Measurements from ENCODE around the gene IFT122. TPM values are rescaled to one million over a fixed set of nuclear protein-coding genes. Genes with fewer than 3 reads are reported as not detected.

The IFT122 gene
- total RNA-seq, 2 experiments from 2014 or later: 22.7 to 26.7 TPM

DNA sequence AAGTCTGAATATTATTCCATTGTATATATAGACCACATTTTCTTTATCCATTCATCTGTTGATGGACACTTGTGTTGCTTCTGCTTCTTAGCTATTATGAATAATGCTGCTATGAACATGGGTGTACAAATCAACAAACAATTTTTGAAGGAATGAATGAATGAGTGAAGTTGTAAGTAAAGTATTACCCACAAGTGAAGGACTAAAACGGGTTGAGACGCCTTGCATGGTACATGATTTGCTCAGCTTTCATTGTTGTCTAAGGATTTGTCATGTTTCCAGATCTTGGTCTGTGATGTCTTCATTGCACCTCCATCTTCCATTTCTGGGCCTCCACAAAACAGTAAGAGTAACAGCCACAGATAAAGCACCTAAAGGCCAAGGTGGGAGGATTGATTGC, 20.5 kb downstream of the IFT122 start:
- H3K4me3 ChIP-seq (ENCODE audit: low read length): no peak overlapping the region
- no peak for ATAC-seq (ENCODE audit: poor library complexity)
- Mint-ChIP-seq H3K36me3 (ENCODE audit: low read depth) (peaks cover 50% of the 10 kb centered on the region), H3K9me3 (no peaks in the 10 kb centered on the region), H3K27me3 (no peaks in the 10 kb centered on the region), H3K4me3 (no peak overlapping the region), H3K4me1 (ENCODE audit: low read depth) (no peaks in the 10 kb centered on the region), H3K27ac (no peak overlapping the region)
- no peak overlapping the region for H3K27ac ChIP-seq (ENCODE audit: low read depth in 1 of 2, low read length in 2 of 2)
- POLR2A ChIA-PET: interaction anchor here (0.6 kb wide), 1 partner anchor 976 kb away, joined by 4 read pairs; no protein-coding TSS in a partner anchor
- CTCF ChIA-PET: no interaction called here
- no peaks in the 10 kb centered on the region for H3K27me3 ChIP-seq (ENCODE audit: control insufficient read depth in 1 of 2, insufficient read depth in 2 of 2, low read length in 2 of 2)
- H3K9me3 ChIP-seq (ENCODE audit: control insufficient read depth in 1 of 2, insufficient read depth in 1 of 2, low read length in 2 of 2): peaks cover 0 to 3% of the 10 kb centered on the region in 2 experiments
- no peak for DNase-seq
- TF ChIP-seq, protein P1, sequence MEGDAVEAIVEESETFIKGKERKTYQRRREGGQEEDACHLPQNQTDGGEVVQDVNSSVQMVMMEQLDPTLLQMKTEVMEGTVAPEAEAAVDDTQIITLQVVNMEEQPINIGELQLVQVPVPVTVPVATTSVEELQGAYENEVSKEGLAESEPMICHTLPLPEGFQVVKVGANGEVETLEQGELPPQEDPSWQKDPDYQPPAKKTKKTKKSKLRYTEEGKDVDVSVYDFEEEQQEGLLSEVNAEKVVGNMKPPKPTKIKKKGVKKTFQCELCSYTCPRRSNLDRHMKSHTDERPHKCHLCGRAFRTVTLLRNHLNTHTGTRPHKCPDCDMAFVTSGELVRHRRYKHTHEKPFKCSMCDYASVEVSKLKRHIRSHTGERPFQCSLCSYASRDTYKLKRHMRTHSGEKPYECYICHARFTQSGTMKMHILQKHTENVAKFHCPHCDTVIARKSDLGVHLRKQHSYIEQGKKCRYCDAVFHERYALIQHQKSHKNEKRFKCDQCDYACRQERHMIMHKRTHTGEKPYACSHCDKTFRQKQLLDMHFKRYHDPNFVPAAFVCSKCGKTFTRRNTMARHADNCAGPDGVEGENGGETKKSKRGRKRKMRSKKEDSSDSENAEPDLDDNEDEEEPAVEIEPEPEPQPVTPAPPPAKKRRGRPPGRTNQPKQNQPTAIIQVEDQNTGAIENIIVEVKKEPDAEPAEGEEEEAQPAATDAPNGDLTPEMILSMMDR (IDR thresholded peaks at IDR 0.05): no peak
- H3K4me1 ChIP-seq (ENCODE audit: insufficient read depth, low read length): no peaks in the 10 kb centered on the region
- H3K36me3 ChIP-seq (ENCODE audit: insufficient read depth, low read length): peaks cover 10% of the 10 kb centered on the region
- intact Hi-C loops (cut with DNase I, micrococcal nuclease): no loop called here

DNA sequence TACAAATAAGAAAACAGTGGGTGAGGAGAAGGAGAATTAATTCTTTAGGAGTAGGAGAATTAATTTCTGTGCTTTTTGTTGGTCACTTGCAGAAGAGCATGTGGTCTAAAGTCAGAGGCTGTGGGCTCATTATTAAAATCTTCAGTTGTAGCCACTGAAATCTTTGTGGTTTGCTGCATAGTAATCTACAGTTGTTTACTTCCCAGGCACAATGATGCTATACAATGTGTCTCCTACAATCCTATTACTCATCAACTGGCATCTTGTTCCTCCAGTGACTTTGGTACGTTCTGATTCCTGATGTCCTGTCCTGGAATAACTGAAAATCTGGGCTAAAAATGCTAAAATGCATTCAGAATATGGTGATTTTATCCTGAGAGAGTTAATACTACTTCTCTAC, 21.0 kb downstream of the IFT122 start:
- intact Hi-C loops (cut with DNase I, micrococcal nuclease): no loop called here
- no peaks in the 10 kb centered on the region for H3K4me1 ChIP-seq (ENCODE audit: insufficient read depth, low read length)
- Mint-ChIP-seq H3K4me3 (no peak overlapping the region), H3K9me3 (no peaks in the 10 kb centered on the region), H3K27ac (no peak overlapping the region), H3K27me3 (no peaks in the 10 kb centered on the region), H3K4me1 (ENCODE audit: low read depth) (no peaks in the 10 kb centered on the region), H3K36me3 (ENCODE audit: low read depth) (peaks cover 46% of the 10 kb centered on the region)
- DNase-seq (no peak), ATAC-seq (ENCODE audit: poor library complexity) (no peak)
- no peaks in the 10 kb centered on the region for H3K27me3 ChIP-seq (ENCODE audit: control insufficient read depth in 1 of 2, insufficient read depth in 2 of 2, low read length in 2 of 2)
- no peak overlapping the region for H3K27ac ChIP-seq (ENCODE audit: low read depth in 1 of 2, low read length in 2 of 2)
- H3K36me3 ChIP-seq (ENCODE audit: insufficient read depth, low read length): peaks cover 10% of the 10 kb centered on the region
- POLR2A ChIA-PET: no interaction called here
- H3K4me3 ChIP-seq (ENCODE audit: low read length): no peak overlapping the region
- peaks cover 0 to 3% of the 10 kb centered on the region in 2 experiments for H3K9me3 ChIP-seq (ENCODE audit: control insufficient read depth in 1 of 2, insufficient read depth in 1 of 2, low read length in 2 of 2)
- CTCF ChIA-PET: no interaction called here
- TF ChIP-seq, protein P1 (IDR thresholded peaks at IDR 0.05): no peak

DNA sequence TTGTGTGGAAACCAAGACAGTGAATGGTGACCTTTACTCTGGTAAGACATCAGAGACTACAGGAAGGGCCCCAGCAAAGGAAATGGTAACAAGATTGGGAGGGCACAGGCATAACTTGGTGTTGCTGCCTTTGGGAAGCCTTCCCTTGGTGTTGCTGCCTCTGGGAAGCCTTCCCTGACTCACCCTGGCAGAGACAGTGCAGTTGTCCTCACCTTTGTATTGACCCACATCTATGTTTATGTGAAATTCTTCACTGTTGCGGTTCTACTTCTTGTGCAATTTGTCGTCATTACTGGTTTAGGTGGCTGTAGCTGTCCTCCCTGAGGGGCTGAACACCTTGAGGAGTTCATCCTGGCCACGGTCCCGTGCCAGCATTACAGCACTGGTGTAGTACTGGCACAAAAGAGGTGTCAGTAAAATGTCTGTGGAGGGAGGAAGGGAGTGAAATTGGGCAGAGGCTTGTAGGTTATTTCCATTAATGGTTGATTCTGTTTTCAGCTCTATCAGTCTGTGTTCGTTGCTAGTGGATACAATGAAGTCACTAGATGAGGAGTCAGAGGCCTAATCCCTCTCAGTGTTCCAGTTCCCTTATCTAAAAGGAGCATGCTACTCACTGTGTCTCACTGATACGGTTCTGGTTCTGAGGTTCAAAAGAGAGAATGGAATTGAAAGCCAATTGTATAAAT, 21.6 kb downstream of the IFT122 start:
- Mint-ChIP-seq H3K27ac (no peak overlapping the region), H3K36me3 (ENCODE audit: low read depth) (peaks cover 44% of the 10 kb centered on the region), H3K4me1 (ENCODE audit: low read depth) (no peaks in the 10 kb centered on the region), H3K9me3 (no peaks in the 10 kb centered on the region), H3K4me3 (no peak overlapping the region), H3K27me3 (no peaks in the 10 kb centered on the region)
- no peak overlapping the region for H3K4me3 ChIP-seq (ENCODE audit: low read length)
- H3K27ac ChIP-seq (ENCODE audit: low read depth in 1 of 2, low read length in 2 of 2): no peak overlapping the region
- no peaks in the 10 kb centered on the region for H3K27me3 ChIP-seq (ENCODE audit: control insufficient read depth in 1 of 2, insufficient read depth in 2 of 2, low read length in 2 of 2)
- peaks cover 0 to 3% of the 10 kb centered on the region in 2 experiments for H3K9me3 ChIP-seq (ENCODE audit: control insufficient read depth in 1 of 2, insufficient read depth in 1 of 2, low read length in 2 of 2)
- TF ChIP-seq, protein P1 (IDR thresholded peaks at IDR 0.05): no peak
- ATAC-seq (ENCODE audit: poor library complexity) (no peak), DNase-seq (no peak)
- no peaks in the 10 kb centered on the region for H3K4me1 ChIP-seq (ENCODE audit: insufficient read depth, low read length)
- intact Hi-C loops (cut with DNase I, micrococcal nuclease): no loop called here
- ChIA-PET POLR2A (no interaction called here), CTCF (no interaction called here)
- H3K36me3 ChIP-seq (ENCODE audit: insufficient read depth, low read length): peaks cover 10% of the 10 kb centered on the region
